Activated naive CD4-positive, alpha-beta T cell treated with anti-CD3 and anti-CD28 coated beads for 36 hours (primary cell): ENCODE measurements around the gene CACNB4. TPM values are rescaled to one million over a fixed set of nuclear protein-coding genes. Genes with fewer than 3 reads are reported as not detected.
"Not testable (repeated sequence)": the region's sequence is repeated elsewhere in the genome, so short reads cannot be mapped to it uniquely, and the experiment has no call there.

Experiments used
- CTCF ChIA-PET: fragments of 350-600 bp; sonication (Branson Sonifier 250); formaldehyde crosslinking; loops from one replicate; lab custom pipeline; 2021; ENCODE audit warnings: antibody characterized with exemption; lab: Charles Lee
- DNase-seq: peaks from one replicate; pipeline ENCODE4 v3.0.0-alpha.2; 2020
- H3K27ac Mint-ChIP-seq: one replicate; pipeline ENCODE4 v1.8.0; 2021; ENCODE audit warnings: mild to moderate bottlenecking, mixed read lengths
- H3K27me3 Mint-ChIP-seq: one replicate; pipeline ENCODE4 v1.8.0; 2021; ENCODE audit warnings: low read depth, mixed read lengths
- H3K36me3 Mint-ChIP-seq: one replicate; pipeline ENCODE4 v1.8.0; 2021; ENCODE audit warnings: low read depth, mixed read lengths
- H3K4me1 Mint-ChIP-seq: one replicate; pipeline ENCODE4 v1.8.0; 2021; ENCODE audit warnings: low read depth, mixed read lengths
- H3K4me3 Mint-ChIP-seq: one replicate; pipeline ENCODE4 v1.8.0; 2021; ENCODE audit warnings: mild to moderate bottlenecking, moderate library complexity, mixed read lengths
- H3K9me3 Mint-ChIP-seq: one replicate; pipeline ENCODE4 v1.8.0; 2021; ENCODE audit warnings: mixed read lengths
- intact Hi-C: fragments of 100-400 bp; cut with micrococcal nuclease; formaldehyde crosslinking; loops from one replicate; pipeline ENCODE4 v1.15.1; 2023
- total RNA-seq, 2 experiments: library from RNA; stranded (reverse); gene quantifications; one replicate each; pipeline ENCODE4 v1.2.3, GENCODE V29; 2021

The CACNB4 gene
- under 1 TPM; 0.10 to 0.15 TPM for total RNA-seq

GRCh38 chr2:152098496-152099366 lies at the start of gene CACNB4:
TSS of gene CACNB4 (minus strand) at chr2:152099044.
- Mint-ChIP-seq H3K4me3 (peak within 1 kb of the TSS; percentile 78), H3K9me3 (no peaks in the 10 kb centered on the region), H3K4me1 (peaks cover 13% of the 10 kb centered on the region), H3K36me3 (peaks cover 2% of the 10 kb centered on the region), H3K27ac (no peak within 1 kb of the TSS), H3K27me3 (peaks cover 38% of the 10 kb centered on the region)
- peak; percentile 22 for DNase-seq
- intact Hi-C loops: loop anchor here (2.0 to 5.0 kb wide), 2 partner anchors 76 to 619 kb away; partner anchors contain the start of genes ARL6IP6, PRPF40A and STAM2
- CTCF ChIA-PET: interaction anchor here (0.6 to 1.4 kb wide), 3 partner anchors 15 to 537 kb away, joined by 3 read pairs; no protein-coding TSS in a partner anchor

GRCh38 chr2:152134488-152135280 lies 35.8 kb upstream of the CACNB4 start:
- no peaks in the 10 kb centered on the region for H3K9me3 Mint-ChIP-seq
- H3K4me3 Mint-ChIP-seq: no peak overlapping the region
- intact Hi-C loops: no loop called here
- peaks cover 13% of the 10 kb centered on the region for H3K36me3 Mint-ChIP-seq
- no peaks in the 10 kb centered on the region for H3K27me3 Mint-ChIP-seq
- no peak overlapping the region for H3K27ac Mint-ChIP-seq
- peaks cover 6% of the 10 kb centered on the region for H3K4me1 Mint-ChIP-seq
- CTCF ChIA-PET: no interaction called here
- DNase-seq: peak; percentile 38

DNA sequence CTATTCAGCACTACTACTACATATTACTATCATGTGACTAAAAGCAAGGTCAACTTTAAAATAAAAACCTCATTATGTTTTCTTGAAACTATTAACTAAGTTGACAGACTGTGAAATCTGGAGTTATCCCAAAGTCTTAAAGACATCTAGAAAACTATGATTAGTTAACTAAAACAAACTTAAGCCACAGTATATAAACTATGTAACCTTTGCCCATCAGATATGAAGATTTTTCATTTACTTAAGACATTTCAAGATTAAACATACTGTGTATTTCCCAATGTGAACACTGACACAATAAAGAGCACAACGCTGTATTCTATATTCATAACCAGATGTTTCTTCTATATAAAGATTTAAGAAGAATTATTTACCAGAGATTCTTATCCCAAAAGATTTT lies 33.5 kb upstream of the CACNB4 start:
- H3K9me3 Mint-ChIP-seq: no peaks in the 10 kb centered on the region
- peaks cover 6% of the 10 kb centered on the region for H3K4me1 Mint-ChIP-seq
- no peak overlapping the region for H3K4me3 Mint-ChIP-seq
- no peak overlapping the region for H3K27ac Mint-ChIP-seq
- H3K36me3 Mint-ChIP-seq: peaks cover 11% of the 10 kb centered on the region
- no peak for DNase-seq
- intact Hi-C loops: no loop called here
- no peaks in the 10 kb centered on the region for H3K27me3 Mint-ChIP-seq
- CTCF ChIA-PET: no interaction called here

DNA sequence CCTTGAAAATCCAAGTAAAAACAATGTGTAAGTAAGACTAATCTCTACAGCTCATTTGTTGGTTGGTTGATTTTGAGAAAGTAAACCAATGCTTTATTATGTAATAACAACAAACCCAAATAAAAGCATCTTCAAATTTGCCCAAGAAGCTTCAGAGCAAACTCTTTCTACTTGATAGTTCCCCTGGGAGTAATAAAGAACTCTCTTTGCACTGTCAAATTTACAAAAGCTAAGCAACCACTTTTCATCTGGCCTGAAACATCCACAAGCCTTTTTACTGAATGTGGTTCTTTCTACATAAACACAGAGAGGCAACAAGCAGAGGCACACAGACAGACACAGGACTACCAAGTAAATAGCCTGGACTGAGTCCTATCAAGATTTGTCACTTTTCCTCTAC lies 28.8 kb upstream of the CACNB4 start:
- no peaks in the 10 kb centered on the region for H3K4me1 Mint-ChIP-seq
- peaks cover 14% of the 10 kb centered on the region for H3K36me3 Mint-ChIP-seq
- H3K27ac Mint-ChIP-seq: no peak overlapping the region
- CTCF ChIA-PET: no interaction called here
- no peak overlapping the region for H3K4me3 Mint-ChIP-seq
- no peaks in the 10 kb centered on the region for H3K9me3 Mint-ChIP-seq
- no peaks in the 10 kb centered on the region for H3K27me3 Mint-ChIP-seq
- no peak for DNase-seq
- intact Hi-C loops: no loop called here

DNA sequence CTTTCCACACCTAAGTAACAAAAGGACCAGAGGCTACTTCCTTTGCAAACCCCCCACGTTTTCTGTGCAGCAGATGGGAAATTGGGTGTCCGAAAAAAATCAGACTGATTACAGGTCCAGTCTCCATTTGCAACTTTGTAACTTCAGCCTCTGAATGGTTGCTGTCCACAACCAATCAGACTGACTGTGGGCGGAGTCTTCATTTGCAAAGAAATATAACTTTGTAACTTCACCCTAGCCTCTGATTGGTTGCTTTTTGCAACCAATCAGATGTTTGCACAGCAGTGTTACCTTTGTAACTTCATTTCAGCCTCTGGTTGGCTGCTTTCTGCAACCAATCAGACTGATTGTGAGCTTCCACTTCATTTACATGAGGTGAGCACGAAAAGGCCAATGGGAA lies 27.8 kb upstream of the CACNB4 start:
- H3K27me3 Mint-ChIP-seq: no peaks in the 10 kb centered on the region
- intact Hi-C loops: no loop called here
- DNase-seq: no peak
- no peak overlapping the region for H3K27ac Mint-ChIP-seq
- H3K4me1 Mint-ChIP-seq: no peaks in the 10 kb centered on the region
- peaks cover 7% of the 10 kb centered on the region for H3K36me3 Mint-ChIP-seq
- H3K4me3 Mint-ChIP-seq: no peak overlapping the region
- H3K9me3 Mint-ChIP-seq: no peaks in the 10 kb centered on the region
- CTCF ChIA-PET: no interaction called here

DNA sequence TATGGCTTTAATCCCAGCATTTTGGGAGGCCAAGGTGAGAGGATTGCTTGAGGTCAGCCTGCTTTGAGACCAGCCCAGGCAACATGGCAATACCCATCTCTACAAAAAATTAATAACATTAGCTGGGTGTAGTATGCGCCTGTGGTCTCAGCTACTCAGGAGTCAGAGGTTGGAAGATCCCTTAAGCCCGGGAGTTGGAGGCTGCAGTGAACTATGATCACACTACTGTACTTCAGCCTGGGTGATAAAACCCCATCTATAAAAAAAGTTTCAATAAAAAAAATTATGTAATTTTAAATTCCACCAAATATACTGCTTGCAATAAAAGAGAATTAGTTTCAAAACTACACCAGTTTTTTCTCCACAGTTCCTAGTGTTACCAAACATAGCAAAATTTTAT lies 23.3 kb upstream of the CACNB4 start:
- intact Hi-C loops: no loop called here
- Mint-ChIP-seq H3K27me3 (no peaks in the 10 kb centered on the region), H3K9me3 (no peaks in the 10 kb centered on the region), H3K36me3 (peaks cover 10% of the 10 kb centered on the region), H3K4me1 (no peaks in the 10 kb centered on the region), H3K27ac (no peak overlapping the region), H3K4me3 (no peak overlapping the region)
- no peak for DNase-seq
- CTCF ChIA-PET: no interaction called here

DNA sequence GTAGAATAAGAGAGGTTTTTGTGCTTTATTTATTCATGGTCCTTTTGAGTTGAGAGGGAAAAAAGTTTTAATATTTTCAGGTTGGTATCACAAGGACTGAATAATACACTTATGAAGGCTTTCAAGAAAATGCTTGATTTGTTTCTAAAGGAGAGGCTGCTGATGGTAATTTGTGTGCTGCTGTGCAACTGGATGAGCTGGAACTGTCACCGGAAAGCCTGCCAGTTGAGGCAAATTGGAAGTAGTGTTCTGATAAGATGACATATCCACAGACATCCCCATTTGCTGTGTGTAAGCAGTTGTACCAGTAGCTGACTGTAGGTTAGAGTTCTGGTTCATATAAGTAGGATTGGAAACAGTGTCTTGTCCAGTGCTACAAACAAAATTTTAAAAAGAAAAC lies 21.6 kb upstream of the CACNB4 start:
- no peak overlapping the region for H3K27ac Mint-ChIP-seq
- no peaks in the 10 kb centered on the region for H3K9me3 Mint-ChIP-seq
- intact Hi-C loops: no loop called here
- H3K27me3 Mint-ChIP-seq: no peaks in the 10 kb centered on the region
- H3K4me3 Mint-ChIP-seq: no peak overlapping the region
- CTCF ChIA-PET: no interaction called here
- H3K4me1 Mint-ChIP-seq: no peaks in the 10 kb centered on the region
- no peak for DNase-seq
- peaks cover 13% of the 10 kb centered on the region for H3K36me3 Mint-ChIP-seq

DNA sequence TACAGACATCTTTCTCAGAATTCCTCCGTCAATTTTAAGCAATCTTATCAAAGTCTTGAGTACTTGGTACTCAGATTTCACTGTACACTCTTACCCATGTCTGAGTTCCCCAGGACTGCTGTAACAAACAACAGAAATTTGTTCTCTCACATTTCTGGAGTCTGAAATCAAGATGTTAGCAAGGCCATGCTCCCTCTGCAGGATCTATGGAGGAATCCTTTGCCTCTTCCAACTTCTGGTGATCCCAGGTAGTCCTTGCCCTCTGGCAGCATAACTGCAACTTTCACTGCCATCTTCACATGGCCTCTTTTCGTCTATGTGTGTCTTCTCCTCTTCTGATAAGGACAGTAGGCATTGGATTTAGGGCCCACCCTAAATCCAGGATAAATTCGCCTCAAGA lies 17.1 kb upstream of the CACNB4 start:
- H3K27me3 Mint-ChIP-seq: no peaks in the 10 kb centered on the region
- no peak overlapping the region for H3K27ac Mint-ChIP-seq
- no peak for DNase-seq
- H3K36me3 Mint-ChIP-seq: peaks cover 4% of the 10 kb centered on the region
- H3K9me3 Mint-ChIP-seq: peaks cover 1% of the 10 kb centered on the region
- CTCF ChIA-PET: interaction anchor here (0.7 kb wide), 1 partner anchor 80 kb away, joined by 3 read pairs; no protein-coding TSS in a partner anchor
- H3K4me3 Mint-ChIP-seq: no peak overlapping the region
- intact Hi-C loops: no loop called here
- H3K4me1 Mint-ChIP-seq: no peaks in the 10 kb centered on the region

DNA sequence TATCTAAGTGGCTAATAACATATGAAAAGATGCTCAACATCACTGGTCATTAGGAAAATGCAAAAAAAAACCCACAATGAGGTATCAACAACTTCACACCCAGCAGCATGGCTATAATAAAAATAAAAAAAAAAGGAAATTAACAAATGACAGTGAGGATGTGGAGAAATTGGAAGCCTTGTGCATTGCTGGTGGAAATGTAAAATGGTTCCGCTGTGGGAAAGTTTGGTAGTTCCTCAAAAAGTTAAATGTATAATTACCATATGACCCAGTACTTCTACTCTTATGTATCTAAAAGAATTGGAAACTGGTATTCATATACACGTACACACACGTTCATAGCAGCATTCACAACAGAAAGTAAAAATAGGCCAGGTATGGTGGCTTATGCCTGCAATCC lies 15.5 kb upstream of the CACNB4 start:
- H3K9me3 Mint-ChIP-seq: peaks cover 1% of the 10 kb centered on the region
- no peaks in the 10 kb centered on the region for H3K4me1 Mint-ChIP-seq
- CTCF ChIA-PET: interaction anchor here (0.8 kb wide), 1 partner anchor 48 kb away, joined by 3 read pairs; no protein-coding TSS in a partner anchor
- no peaks in the 10 kb centered on the region for H3K27me3 Mint-ChIP-seq
- H3K4me3 Mint-ChIP-seq: no peak overlapping the region
- no peak for DNase-seq
- H3K27ac Mint-ChIP-seq: no peak overlapping the region
- intact Hi-C loops: no loop called here
- H3K36me3 Mint-ChIP-seq: peaks cover 4% of the 10 kb centered on the region

DNA sequence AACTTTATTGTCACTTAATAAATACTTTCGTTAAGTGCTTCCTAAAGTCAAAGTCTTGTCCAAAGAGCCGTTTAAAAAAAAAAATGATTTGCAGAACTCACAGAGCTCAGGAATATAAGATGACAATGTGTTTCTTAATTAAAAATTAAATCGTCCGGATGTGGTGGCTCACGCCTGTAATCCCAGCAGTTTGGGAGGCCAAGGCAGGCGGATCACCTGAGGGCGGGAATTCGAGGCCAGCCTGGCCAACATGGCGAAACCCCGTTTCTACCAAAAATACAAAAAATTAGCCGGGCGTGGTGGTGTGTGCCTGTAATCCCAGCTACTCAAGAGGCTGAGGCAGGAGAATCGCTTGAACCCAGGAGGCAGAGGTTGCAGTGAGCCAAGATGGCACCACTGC lies 8.3 kb upstream of the CACNB4 start:
- H3K27ac Mint-ChIP-seq, CTCF ChIA-PET, H3K4me1 Mint-ChIP-seq, H3K4me3 Mint-ChIP-seq, H3K36me3 Mint-ChIP-seq, intact Hi-C loops, H3K9me3 Mint-ChIP-seq, DNase-seq: not testable (repeated sequence)
- H3K27me3 Mint-ChIP-seq: peaks cover 13% of the 10 kb centered on the region

- CTCF ChIA-PET: interaction anchor here (1.2 kb wide), 1 partner anchor 80 kb away, joined by 3 read pairs; no protein-coding TSS in a partner anchor
- intact Hi-C loops: no loop called here
- H3K4me3 Mint-ChIP-seq: no peak overlapping the region
These were observed 7.6 kb upstream of the CACNB4 start for GRCh38 chr2:152106464-152106863.

GRCh38 chr2:152103271-152103670 lies 4.4 kb upstream of the CACNB4 start:
- Mint-ChIP-seq H3K27me3 (peaks cover 28% of the 10 kb centered on the region), H3K27ac (no peak overlapping the region), H3K9me3 (no peaks in the 10 kb centered on the region), H3K4me1 (peaks cover 4% of the 10 kb centered on the region), H3K36me3 (peaks cover 2% of the 10 kb centered on the region), H3K4me3 (no peak overlapping the region)
- intact Hi-C loops: no loop called here
- CTCF ChIA-PET: interaction anchor here (0.7 kb wide), 1 partner anchor 65 kb away, joined by 4 read pairs; no protein-coding TSS in a partner anchor
- no peak for DNase-seq

More at GRCh38 chr2:152106464-152106863, 7.6 kb upstream of the CACNB4 start:
- H3K27me3 Mint-ChIP-seq: peaks cover 18% of the 10 kb centered on the region
- no peak overlapping the region for H3K27ac Mint-ChIP-seq
- no peaks in the 10 kb centered on the region for H3K36me3 Mint-ChIP-seq
- DNase-seq: no peak
- no peaks in the 10 kb centered on the region for H3K9me3 Mint-ChIP-seq
- peaks cover 2% of the 10 kb centered on the region for H3K4me1 Mint-ChIP-seq
